ENCODE measurements around the gene PRKCH. TPM values are rescaled to one million over a fixed set of nuclear protein-coding genes. Genes with fewer than 3 reads are reported as not detected.

PRKCH gene
- total RNA-seq, 1 donor from 2014 or later = 9.0 TPM

DNA sequence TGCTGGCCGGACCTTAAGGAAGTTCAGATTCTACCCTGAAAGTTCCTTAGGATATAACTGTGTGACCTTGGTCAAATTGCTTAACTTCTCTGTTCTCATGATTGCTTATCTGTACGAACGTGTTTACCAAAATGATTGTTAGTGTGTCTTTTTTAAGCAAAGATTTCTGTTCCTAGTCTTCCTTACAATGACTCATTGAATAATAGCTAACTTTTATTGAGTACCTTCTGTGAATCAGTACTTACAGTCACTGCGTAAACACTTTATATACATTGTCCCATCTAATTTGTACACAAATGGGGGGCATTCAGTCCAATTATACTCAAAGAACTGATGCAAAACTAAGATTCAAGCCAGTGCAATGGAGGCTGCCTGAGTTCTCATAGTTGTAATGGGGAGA lies 36.0 kb upstream of the PRKCH start:
- H3K36me3 Mint-ChIP-seq = no peaks in the 10 kb centered on the region
- no peak overlapping the region for H3K4me3 Mint-ChIP-seq
- H3K27ac Mint-ChIP-seq = no peak overlapping the region
- peaks cover 7% of the 10 kb centered on the region for H3K4me1 Mint-ChIP-seq
- DNase-seq (ENCODE audit: low spot score in 2 of 2, unreplicated experiment in 2 of 2) = no peak
- H3K9me3 Mint-ChIP-seq = no peaks in the 10 kb centered on the region
- TF ChIP-seq, protein P1, sequence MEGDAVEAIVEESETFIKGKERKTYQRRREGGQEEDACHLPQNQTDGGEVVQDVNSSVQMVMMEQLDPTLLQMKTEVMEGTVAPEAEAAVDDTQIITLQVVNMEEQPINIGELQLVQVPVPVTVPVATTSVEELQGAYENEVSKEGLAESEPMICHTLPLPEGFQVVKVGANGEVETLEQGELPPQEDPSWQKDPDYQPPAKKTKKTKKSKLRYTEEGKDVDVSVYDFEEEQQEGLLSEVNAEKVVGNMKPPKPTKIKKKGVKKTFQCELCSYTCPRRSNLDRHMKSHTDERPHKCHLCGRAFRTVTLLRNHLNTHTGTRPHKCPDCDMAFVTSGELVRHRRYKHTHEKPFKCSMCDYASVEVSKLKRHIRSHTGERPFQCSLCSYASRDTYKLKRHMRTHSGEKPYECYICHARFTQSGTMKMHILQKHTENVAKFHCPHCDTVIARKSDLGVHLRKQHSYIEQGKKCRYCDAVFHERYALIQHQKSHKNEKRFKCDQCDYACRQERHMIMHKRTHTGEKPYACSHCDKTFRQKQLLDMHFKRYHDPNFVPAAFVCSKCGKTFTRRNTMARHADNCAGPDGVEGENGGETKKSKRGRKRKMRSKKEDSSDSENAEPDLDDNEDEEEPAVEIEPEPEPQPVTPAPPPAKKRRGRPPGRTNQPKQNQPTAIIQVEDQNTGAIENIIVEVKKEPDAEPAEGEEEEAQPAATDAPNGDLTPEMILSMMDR (IDR thresholded peaks at IDR 0.05; ENCODE audit: unreplicated experiment) = no peak
- peaks cover 22% of the 10 kb centered on the region for H3K27me3 Mint-ChIP-seq (ENCODE audit: low read depth)

DNA sequence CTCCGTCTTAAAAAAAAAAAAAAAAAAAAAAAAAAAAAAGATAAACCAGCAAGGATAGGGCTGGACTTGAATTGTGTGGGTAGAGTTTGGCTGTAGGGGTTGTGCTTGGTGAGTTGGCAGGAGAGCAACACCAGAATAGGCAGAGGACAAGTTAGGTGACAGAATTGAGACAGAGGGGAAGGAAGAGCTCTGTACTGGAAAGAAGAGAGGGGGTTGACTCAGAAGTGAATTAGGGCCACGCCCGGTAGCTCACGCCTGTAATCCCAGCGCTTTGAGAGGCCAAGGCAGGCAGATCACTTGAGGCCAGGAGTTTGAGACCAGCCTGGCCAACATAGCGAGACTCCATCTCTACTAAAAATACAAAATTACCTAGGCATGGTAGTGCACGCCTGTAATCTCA lies 34.2 kb upstream of the PRKCH start:
- Mint-ChIP-seq H3K27ac (no peak overlapping the region), H3K36me3 (no peaks in the 10 kb centered on the region), H3K27me3 (ENCODE audit: low read depth) (peaks cover 15% of the 10 kb centered on the region), H3K4me3 (no peak overlapping the region), H3K4me1 (peaks cover 6% of the 10 kb centered on the region), H3K9me3 (no peaks in the 10 kb centered on the region)
- DNase-seq (ENCODE audit: low spot score in 2 of 2, unreplicated experiment in 2 of 2) = no peak
- TF ChIP-seq, protein P1 (IDR thresholded peaks at IDR 0.05; ENCODE audit: unreplicated experiment) = no peak

DNA sequence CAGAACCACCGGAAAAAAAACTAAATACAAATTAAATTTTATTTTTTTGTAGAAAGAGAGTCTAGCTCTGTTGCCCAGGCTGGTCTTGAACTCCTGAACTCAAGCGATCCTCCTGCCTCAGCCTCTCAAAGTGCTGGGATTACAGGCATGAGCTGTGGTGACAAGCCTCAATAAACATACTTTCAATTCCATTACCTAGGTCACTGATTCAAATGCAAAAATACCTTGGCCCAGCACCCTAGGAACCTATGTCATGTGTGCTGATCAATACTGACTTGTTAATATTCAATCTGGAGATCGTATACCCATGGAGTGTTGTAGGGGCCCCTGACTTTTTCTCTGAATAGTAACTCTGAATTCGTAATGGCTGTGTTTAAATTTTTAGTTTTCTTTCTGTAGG lies 33.2 kb upstream of the PRKCH start:
- Mint-ChIP-seq H3K4me3 (no peak overlapping the region), H3K36me3 (no peaks in the 10 kb centered on the region), H3K9me3 (no peaks in the 10 kb centered on the region), H3K27me3 (ENCODE audit: low read depth) (peaks cover 10% of the 10 kb centered on the region), H3K4me1 (peaks cover 6% of the 10 kb centered on the region), H3K27ac (no peak overlapping the region)
- no peak for DNase-seq (ENCODE audit: low spot score in 2 of 2, unreplicated experiment in 2 of 2)
- TF ChIP-seq, protein P1 (IDR thresholded peaks at IDR 0.05; ENCODE audit: unreplicated experiment) = no peak

DNA sequence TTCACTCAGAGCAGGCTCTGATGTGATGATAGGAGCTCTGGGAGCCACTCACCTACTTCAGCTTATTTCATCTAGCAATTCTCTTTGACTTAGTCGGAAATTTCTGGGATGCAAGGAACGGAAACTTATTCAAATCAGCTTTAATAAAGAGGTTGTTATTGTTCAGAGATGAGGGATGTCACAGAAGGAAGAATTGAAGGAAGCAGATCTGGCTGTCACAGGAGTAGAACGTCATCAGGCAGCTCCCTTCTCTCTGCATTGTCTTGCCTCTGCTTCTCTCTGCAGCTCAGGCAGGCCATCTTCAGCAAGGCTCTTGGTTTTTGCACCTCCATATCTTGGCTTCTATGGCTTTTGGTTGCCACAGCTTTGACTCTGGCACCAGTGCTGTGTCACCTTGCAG lies 32.7 kb upstream of the PRKCH start:
- Mint-ChIP-seq H3K4me3 (no peak overlapping the region), H3K4me1 (peaks cover 6% of the 10 kb centered on the region), H3K27me3 (ENCODE audit: low read depth) (peaks cover 9% of the 10 kb centered on the region), H3K27ac (no peak overlapping the region), H3K36me3 (no peaks in the 10 kb centered on the region), H3K9me3 (no peaks in the 10 kb centered on the region)
- TF ChIP-seq, protein P1 (IDR thresholded peaks at IDR 0.05; ENCODE audit: unreplicated experiment) = no peak
- no peak for DNase-seq (ENCODE audit: low spot score in 2 of 2, unreplicated experiment in 2 of 2)

DNA sequence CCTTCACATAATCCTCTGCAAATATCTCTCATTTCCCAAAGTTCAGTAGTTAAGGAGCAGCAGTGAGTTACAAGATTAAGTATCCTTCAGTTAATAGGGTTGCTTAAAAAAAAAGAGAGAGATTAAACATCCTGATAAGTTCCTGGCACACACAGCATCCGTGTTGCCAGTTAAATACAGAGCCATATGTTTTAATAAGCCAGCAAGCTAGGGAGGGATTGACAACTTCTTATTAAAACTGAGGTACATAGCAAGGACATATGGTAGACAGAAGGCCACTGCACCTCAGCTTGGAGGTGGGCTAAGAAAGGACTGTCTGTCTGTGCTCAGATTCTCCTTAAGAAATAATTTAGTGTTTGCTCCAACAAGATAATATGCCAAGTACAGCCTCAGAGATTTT lies 30.7 kb upstream of the PRKCH start:
- Mint-ChIP-seq H3K27ac (no peak overlapping the region), H3K4me3 (no peak overlapping the region), H3K27me3 (ENCODE audit: low read depth) (no peaks in the 10 kb centered on the region), H3K9me3 (no peaks in the 10 kb centered on the region), H3K4me1 (peaks cover 6% of the 10 kb centered on the region), H3K36me3 (no peaks in the 10 kb centered on the region)
- DNase-seq (ENCODE audit: low spot score in 2 of 2, unreplicated experiment in 2 of 2) = no peak
- TF ChIP-seq, protein P1 (IDR thresholded peaks at IDR 0.05; ENCODE audit: unreplicated experiment) = no peak

DNA sequence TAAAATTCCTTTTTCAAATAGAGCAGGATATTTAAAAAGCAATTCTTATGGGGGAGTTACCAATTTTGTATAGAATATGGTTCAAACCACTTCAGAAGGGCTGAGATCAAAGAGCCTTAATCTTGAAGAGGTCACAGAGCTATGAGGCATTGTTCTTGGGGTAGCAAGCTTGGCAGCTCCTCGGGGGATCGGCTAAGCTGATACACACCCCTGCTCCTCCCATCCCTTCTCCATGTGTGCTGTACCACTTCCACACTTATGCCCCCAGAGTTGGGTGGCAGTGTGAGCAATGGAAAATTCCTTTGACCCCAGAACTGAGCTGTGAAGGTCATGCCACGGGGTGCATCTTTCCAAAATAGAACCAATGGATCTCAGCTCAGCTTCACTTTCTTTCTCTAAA lies 25.2 kb upstream of the PRKCH start:
- no peak overlapping the region for H3K4me3 Mint-ChIP-seq
- H3K36me3 Mint-ChIP-seq = no peaks in the 10 kb centered on the region
- no peaks in the 10 kb centered on the region for H3K27me3 Mint-ChIP-seq (ENCODE audit: low read depth)
- TF ChIP-seq, protein P1 (IDR thresholded peaks at IDR 0.05; ENCODE audit: unreplicated experiment) = no peak
- peaks cover 13% of the 10 kb centered on the region for H3K4me1 Mint-ChIP-seq
- no peaks in the 10 kb centered on the region for H3K9me3 Mint-ChIP-seq
- H3K27ac Mint-ChIP-seq = no peak overlapping the region
- DNase-seq (ENCODE audit: low spot score in 2 of 2, unreplicated experiment in 2 of 2) = no peak
